ENCODE results near the gene AKAP5. TPM values are rescaled to one million over a fixed set of nuclear protein-coding genes. Genes with fewer than 3 reads are reported as not detected.

The AKAP5 gene
- total and polyA plus RNA-seq, 2 donors (not counting 1 experiment from before 2014, with no cell fraction given), result 0.17 to 0.19 TPM

DNA sequence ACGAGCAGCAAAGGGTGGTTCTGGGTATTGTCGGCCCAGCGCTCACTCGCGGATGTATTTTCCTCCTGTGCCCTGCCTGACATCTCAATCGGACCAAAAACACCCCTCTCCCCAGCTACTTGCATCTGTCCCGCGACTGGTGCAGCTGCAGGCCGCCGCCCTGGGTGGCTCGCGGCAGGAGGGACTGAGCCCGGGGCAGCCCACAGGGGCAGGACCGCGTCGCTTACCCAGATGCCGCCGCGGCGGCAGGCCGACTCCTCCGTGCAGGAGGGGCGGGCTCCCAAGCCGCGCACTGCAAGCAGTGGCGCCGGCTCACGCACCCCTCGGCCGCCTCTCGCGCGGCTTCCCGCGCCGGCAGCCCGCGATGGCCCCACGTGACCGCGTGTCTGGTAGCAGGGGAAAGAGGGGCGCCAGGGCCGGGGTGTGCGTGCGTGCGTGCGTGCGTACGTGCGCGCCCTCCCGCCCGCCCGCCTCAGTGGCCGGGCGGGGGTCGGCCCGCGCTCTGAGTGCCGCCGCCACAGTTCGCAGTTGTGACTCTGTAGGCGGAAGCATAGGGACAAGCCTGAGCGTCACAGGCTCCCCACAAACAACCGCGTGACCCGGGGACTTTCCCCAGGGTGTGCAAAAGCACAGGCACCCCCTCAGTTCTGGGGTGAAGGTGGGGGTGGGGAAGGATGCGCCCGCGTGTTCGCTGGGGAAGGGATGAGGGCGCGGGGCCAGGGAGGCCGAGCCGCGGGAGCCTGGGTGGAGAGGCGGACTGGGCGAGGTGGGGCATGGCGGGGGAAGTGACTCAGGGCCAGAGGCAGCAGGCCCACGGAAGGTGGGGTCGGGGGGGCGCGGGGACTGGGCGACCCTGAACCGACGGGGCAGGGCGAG lies 38.4 kb downstream of the AKAP5 start, which contains the start of gene ZBTB25:
TSS of gene ZBTB25 (minus strand) at position 405 of the 876 bp plus-strand sequence. CDS start 13,305 bp downstream, outside the sequence.
- Histone ChIP-seq H3K4me3 (replicated peaks in 1 of 4; ENCODE audit: control extremely low read depth in 1 of 4, insufficient read depth in 1 of 4, low read depth in 3 of 4, low read length in 4 of 4) (peak within 1 kb of the TSS; percentile 73 to 92 (median 88)), H3K36me3 (ENCODE audit: control insufficient read depth, insufficient read depth, low read length) (no peaks in the 10 kb centered on the region), H3K9ac (ENCODE audit: insufficient read depth, low read length) (peak within 1 kb of the TSS; percentile 97), H4K20me1 (ENCODE audit: control insufficient read depth, extremely low read depth, insufficient read depth, low read length) (peaks cover 12% of the 10 kb centered on the region), H2AFZ (ENCODE audit: low read length) (peak within 1 kb of the TSS; percentile 76), H3K4me2 (ENCODE audit: extremely low read depth, insufficient read depth, low read length) (peak within 1 kb of the TSS; percentile 92), H3K4me1 (ENCODE audit: control insufficient read depth, extremely low read depth, insufficient read depth, low read length) (peaks cover 13% of the 10 kb centered on the region), H3K27ac (ENCODE audit: insufficient read depth, low read length) (peak within 1 kb of the TSS; percentile 98), H3K9me3 (ENCODE audit: control insufficient read depth, insufficient read depth, low read depth, low read length) (no peaks in the 10 kb centered on the region), H3K27me3 (ENCODE audit: control insufficient read depth, insufficient read depth, low read length) (no peaks in the 10 kb centered on the region), H3K79me2 (ENCODE audit: control insufficient read depth, insufficient read depth, low read length) (peaks cover 54% of the 10 kb centered on the region)
- DNase-seq (ENCODE audit: low read depth in 2 of 2), result peak; percentile 92 to 94
- TF ChIP-seq, protein P1, sequence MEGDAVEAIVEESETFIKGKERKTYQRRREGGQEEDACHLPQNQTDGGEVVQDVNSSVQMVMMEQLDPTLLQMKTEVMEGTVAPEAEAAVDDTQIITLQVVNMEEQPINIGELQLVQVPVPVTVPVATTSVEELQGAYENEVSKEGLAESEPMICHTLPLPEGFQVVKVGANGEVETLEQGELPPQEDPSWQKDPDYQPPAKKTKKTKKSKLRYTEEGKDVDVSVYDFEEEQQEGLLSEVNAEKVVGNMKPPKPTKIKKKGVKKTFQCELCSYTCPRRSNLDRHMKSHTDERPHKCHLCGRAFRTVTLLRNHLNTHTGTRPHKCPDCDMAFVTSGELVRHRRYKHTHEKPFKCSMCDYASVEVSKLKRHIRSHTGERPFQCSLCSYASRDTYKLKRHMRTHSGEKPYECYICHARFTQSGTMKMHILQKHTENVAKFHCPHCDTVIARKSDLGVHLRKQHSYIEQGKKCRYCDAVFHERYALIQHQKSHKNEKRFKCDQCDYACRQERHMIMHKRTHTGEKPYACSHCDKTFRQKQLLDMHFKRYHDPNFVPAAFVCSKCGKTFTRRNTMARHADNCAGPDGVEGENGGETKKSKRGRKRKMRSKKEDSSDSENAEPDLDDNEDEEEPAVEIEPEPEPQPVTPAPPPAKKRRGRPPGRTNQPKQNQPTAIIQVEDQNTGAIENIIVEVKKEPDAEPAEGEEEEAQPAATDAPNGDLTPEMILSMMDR (conservative IDR thresholded peaks at IDR 0.05 in 1 of 2, IDR thresholded peaks at IDR 0.05 in 1 of 2; ENCODE audit: low read depth in 1 of 2, low read length in 2 of 2), result no peak
- TF ChIP-seq EZH2 (IDR thresholded peaks at IDR 0.05; ENCODE audit: low read length, missing control alignments), result no peak

DNA sequence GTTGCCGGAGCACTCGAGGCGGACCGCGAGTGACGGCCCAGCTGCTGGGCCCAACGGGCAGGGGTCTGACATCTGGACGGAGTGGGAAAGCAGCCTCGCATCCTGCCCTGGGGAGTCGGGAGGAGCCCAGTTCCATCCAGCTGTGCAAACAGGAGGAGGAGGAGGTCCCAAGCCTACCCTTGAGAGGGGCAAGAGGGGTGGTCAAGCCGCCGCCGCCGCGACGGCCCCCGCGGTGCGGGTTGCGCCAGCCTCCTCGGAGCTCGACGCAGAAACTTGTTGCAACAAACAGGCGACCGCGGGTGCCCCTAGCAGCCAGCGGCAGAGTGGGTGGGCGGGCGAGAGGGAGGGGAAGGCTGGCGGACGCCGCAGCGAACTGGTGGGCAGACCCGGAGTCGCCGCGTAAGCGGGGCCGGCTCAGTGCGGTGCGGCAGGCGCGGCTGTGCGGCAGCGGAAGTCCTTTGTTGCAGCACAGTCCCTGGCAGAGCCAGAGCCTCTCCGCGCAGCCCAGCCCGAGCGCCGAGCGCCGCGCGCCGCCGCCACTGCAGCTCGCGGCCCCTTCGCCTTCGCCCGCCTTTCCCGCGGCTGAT lies 39.1 kb downstream of the AKAP5 start, which contains the start of gene ZBTB1:
TSS of gene ZBTB1 (plus strand) at position 461 of the 587 bp plus-strand sequence. CDS start 16,735 bp downstream, outside the sequence.
- H2AFZ ChIP-seq (ENCODE audit: low read length), result no peak within 1 kb of the TSS
- no peaks in the 10 kb centered on the region for H3K27me3 ChIP-seq (ENCODE audit: control insufficient read depth, insufficient read depth, low read length)
- H4K20me1 ChIP-seq (ENCODE audit: control insufficient read depth, extremely low read depth, insufficient read depth, low read length), result peaks cover 12% of the 10 kb centered on the region
- H3K79me2 ChIP-seq (ENCODE audit: control insufficient read depth, insufficient read depth, low read length), result peaks cover 61% of the 10 kb centered on the region
- H3K4me2 ChIP-seq (ENCODE audit: extremely low read depth, insufficient read depth, low read length), result peak within 1 kb of the TSS; percentile 92
- H3K4me3 ChIP-seq (replicated peaks in 1 of 4; ENCODE audit: control extremely low read depth in 1 of 4, insufficient read depth in 1 of 4, low read depth in 3 of 4, low read length in 4 of 4), result peak within 1 kb of the TSS; percentile 73 to 90 (median 88)
- H3K9me3 ChIP-seq (ENCODE audit: control insufficient read depth, insufficient read depth, low read depth, low read length), result no peaks in the 10 kb centered on the region
- H3K4me1 ChIP-seq (ENCODE audit: control insufficient read depth, extremely low read depth, insufficient read depth, low read length), result peaks cover 13% of the 10 kb centered on the region
- H3K36me3 ChIP-seq (ENCODE audit: control insufficient read depth, insufficient read depth, low read length), result no peaks in the 10 kb centered on the region
- TF ChIP-seq EZH2 (IDR thresholded peaks at IDR 0.05; ENCODE audit: low read length, missing control alignments), result no peak
- TF ChIP-seq, protein P1 (conservative IDR thresholded peaks at IDR 0.05 in 1 of 2, IDR thresholded peaks at IDR 0.05 in 1 of 2; ENCODE audit: low read depth in 1 of 2, low read length in 2 of 2), result no peak
- peak within 1 kb of the TSS; percentile 97 for H3K9ac ChIP-seq (ENCODE audit: insufficient read depth, low read length)
- peak; percentile 85 to 91 for DNase-seq (ENCODE audit: low read depth in 2 of 2)
- peak within 1 kb of the TSS; percentile 98 for H3K27ac ChIP-seq (ENCODE audit: insufficient read depth, low read length)

All from fibroblast of lung (primary cell).